Left forelimb (tissue), 1 donor: ENCODE results near the gene FMR1NB.

ENCODE experiments used
- DNase-seq: peaks from one replicate; pipeline ENCODE4 v3.0.0-alpha.2; 2018; ENCODE audit warnings: low spot score

The FMR1NB gene

GRCh38 chrX:148070504-148070877 lies 89.4 kb downstream of the FMR1NB start:
- no peak for DNase-seq
